HepG2 (cell line): ENCODE measurements around the gene MUL1. TPM values are rescaled to one million over a fixed set of nuclear protein-coding genes. Genes with fewer than 3 reads are reported as not detected.

Experiments used
- CC2D1A ChIP-seq: sonication (generic); formaldehyde crosslinking; IDR thresholded peaks from 2 replicates; pipeline ENCODE4 v1.8.1; 2023; ENCODE audit warnings: mild to moderate bottlenecking, missing genetic modification reagents
- CENPT ChIP-seq: sonication (generic); formaldehyde crosslinking; IDR thresholded peaks from 2 replicates; pipeline ENCODE4 v1.8.0; 2022; ENCODE audit warnings: low read depth, mild to moderate bottlenecking, moderate library complexity, missing genetic modification reagents
- PHF21A ChIP-seq: sonication (generic); formaldehyde crosslinking; IDR thresholded peaks from 2 replicates; pipeline ENCODE4 v1.5.0; 2020; ENCODE audit warnings: mild to moderate bottlenecking, missing genetic modification reagents
- ZNF337 ChIP-seq: sonication (generic); formaldehyde crosslinking; IDR thresholded peaks from 2 replicates; pipeline ENCODE4 v1.5.1; 2020; ENCODE audit warnings: missing genetic modification reagents, low read depth, mild to moderate bottlenecking, borderline replicate concordance
- ZNF614 ChIP-seq: IDR thresholded peaks from 2 replicates; pipeline ENCODE4 v1.6.1; 2018; ENCODE audit warnings: missing biosample characterization, missing genetic modification reagents, inconsistent platforms, borderline replicate concordance
- ZNF670 ChIP-seq: sonication (generic); formaldehyde crosslinking; IDR thresholded peaks from 2 replicates; pipeline ENCODE4 v1.8.0; 2022; ENCODE audit warnings: mild to moderate bottlenecking, missing genetic modification reagents, borderline replicate concordance
- ZNF703 ChIP-seq: sonication (generic); formaldehyde crosslinking; IDR thresholded peaks from 2 replicates; pipeline ENCODE4 v1.5.1; 2020; ENCODE audit warnings: missing genetic modification reagents, mild to moderate bottlenecking, moderate library complexity, borderline replicate concordance
- ZNF746 ChIP-seq: sonication (generic); formaldehyde crosslinking; IDR thresholded peaks from 2 replicates; pipeline ENCODE4 v1.8.0; 2022; ENCODE audit warnings: mild to moderate bottlenecking, missing genetic modification reagents
- ZNF776 ChIP-seq: sonication (generic); formaldehyde crosslinking; IDR thresholded peaks from 2 replicates; pipeline ENCODE4 v1.4.0; 2020; ENCODE audit warnings: mild to moderate bottlenecking, missing genetic modification reagents
- ZSCAN25 ChIP-seq: sonication (generic); formaldehyde crosslinking; IDR thresholded peaks from 2 replicates; pipeline ENCODE4 v1.8.0; 2022; ENCODE audit warnings: mild to moderate bottlenecking, missing genetic modification reagents
- polyA plus RNA-seq, 8 experiments: library from polyadenylated mRNA; depleted of rRNA in 3 of 8; stranded (reverse) in 7 of 8; unstranded in 1 of 8; fragments of >200 nt; fragmentation: Illumina TruSeq in 4 of 8; extraction: Trizol in 4 of 8; gene quantifications; 2 replicates each; pipeline versions ENCODE4 v1.2.1 to v1.2.3, GENCODE V29; 2011 to 2016; ENCODE audit warnings: low read depth in 4 of 8, missing spikeins in 1 of 8, mixed read lengths in 1 of 8; ENCODE audit not compliant: insufficient read depth in 1 of 8
- total RNA-seq, 5 experiments: library from RNA; depleted of rRNA; stranded (reverse); fragments of >200 nt; fragmentation: Illumina TruSeq; extraction: Trizol; gene quantifications; 2 replicates each; pipeline ENCODE4 v1.2.3, GENCODE V29; 2016; ENCODE audit warnings: low read depth in 1 of 5
- TF ChIP-seq, protein P1 (sequence below): sonication (generic); formaldehyde crosslinking; IDR thresholded peaks from 2 replicates; pipeline ENCODE4 v1.5.1; 2020; ENCODE audit warnings: missing genetic modification reagents, mild to moderate bottlenecking, borderline replicate concordance
- TF ChIP-seq, protein P2 (sequence below): sonication (generic); formaldehyde crosslinking; IDR thresholded peaks from 2 replicates; pipeline ENCODE4 v1.8.0; 2022; ENCODE audit warnings: mild to moderate bottlenecking, missing genetic modification reagents
- TF ChIP-seq, protein P3 (sequence below): sonication (generic); formaldehyde crosslinking; IDR thresholded peaks from 2 replicates; pipeline ENCODE4 v1.8.0; 2022; ENCODE audit warnings: missing genetic modification reagents, mild to moderate bottlenecking, moderate library complexity, borderline replicate concordance
- TF ChIP-seq, protein P4 (sequence below): sonication (generic); formaldehyde crosslinking; IDR thresholded peaks from 2 replicates; pipeline ENCODE4 v1.4.0; 2020; ENCODE audit warnings: missing genetic modification reagents, borderline replicate concordance

Gene MUL1
- total and polyA plus RNA-seq, 2 of the 13 experiments (the other 11 are each of a cell fraction or from before 2014, with no cell fraction given) = 21.5 to 26.5 TPM

DNA sequence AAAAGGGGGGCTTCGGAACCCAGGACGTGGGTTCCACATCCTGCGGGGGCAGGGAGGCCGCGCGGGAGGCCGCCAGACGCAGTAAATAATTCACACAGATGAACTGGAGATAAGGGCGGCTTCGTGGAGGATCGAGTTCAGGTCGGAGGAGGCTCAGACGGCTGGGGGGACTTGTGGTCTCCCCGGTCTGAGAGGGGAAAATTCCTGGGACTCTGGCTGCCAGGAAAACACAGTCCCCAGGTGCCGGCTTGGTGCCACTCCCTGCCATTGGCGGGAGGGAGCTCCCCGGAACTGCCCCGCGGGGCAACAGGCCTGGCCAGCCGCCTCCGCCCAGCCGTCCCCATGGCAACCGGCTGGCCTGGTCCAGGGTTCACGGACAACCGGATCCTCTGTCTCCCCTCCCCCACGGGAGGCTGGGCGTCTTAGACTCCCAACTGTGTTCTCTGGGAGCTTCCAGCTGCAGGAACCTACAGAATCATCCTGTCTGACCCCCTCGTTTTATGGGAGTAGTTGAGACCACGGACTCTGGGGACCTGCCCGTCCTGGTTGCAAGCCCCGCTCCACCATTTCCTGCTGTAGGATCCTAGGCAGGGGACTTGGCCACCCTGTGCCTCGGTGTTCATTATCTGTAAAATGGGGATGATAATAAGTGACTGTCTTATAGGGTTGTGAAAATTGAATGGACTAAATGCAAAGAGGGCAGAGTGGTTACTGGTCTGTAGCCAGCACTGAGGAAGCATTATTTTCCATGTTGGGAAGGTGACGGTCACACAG is 31.5 kb downstream of the MUL1 start (continued):
- TF ChIP-seq, protein P1, sequence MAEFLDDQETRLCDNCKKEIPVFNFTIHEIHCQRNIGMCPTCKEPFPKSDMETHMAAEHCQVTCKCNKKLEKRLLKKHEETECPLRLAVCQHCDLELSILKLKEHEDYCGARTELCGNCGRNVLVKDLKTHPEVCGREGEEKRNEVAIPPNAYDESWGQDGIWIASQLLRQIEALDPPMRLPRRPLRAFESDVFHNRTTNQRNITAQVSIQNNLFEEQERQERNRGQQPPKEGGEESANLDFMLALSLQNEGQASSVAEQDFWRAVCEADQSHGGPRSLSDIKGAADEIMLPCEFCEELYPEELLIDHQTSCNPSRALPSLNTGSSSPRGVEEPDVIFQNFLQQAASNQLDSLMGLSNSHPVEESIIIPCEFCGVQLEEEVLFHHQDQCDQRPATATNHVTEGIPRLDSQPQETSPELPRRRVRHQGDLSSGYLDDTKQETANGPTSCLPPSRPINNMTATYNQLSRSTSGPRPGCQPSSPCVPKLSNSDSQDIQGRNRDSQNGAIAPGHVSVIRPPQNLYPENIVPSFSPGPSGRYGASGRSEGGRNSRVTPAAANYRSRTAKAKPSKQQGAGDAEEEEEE (CRISPR knock-in tag) = no peak; the same call in 1 of the 2 replicates
- TF ChIP-seq PHF21A (CRISPR knock-in tag) (peak; percentile 78), CENPT (no peak), ZNF703 (no peak; the same call in 1 of the 2 replicates), ZNF670 (CRISPR knock-in tag) (peak; percentile 94; the same call in 1 of the 2 replicates), ZNF337 (CRISPR knock-in tag) (no peak), ZNF746 (CRISPR knock-in tag) (peak; percentile 85), ZSCAN25 (CRISPR knock-in tag) (no peak), ZNF776 (CRISPR knock-in tag) (0 out of 2 replicates have a peak, but pooled peaks have one; percentile 68), ZNF614 (peak; percentile 79; the same call in 1 of the 2 replicates), CC2D1A (CRISPR knock-in tag) (no peak)
- TF ChIP-seq, protein P2, sequence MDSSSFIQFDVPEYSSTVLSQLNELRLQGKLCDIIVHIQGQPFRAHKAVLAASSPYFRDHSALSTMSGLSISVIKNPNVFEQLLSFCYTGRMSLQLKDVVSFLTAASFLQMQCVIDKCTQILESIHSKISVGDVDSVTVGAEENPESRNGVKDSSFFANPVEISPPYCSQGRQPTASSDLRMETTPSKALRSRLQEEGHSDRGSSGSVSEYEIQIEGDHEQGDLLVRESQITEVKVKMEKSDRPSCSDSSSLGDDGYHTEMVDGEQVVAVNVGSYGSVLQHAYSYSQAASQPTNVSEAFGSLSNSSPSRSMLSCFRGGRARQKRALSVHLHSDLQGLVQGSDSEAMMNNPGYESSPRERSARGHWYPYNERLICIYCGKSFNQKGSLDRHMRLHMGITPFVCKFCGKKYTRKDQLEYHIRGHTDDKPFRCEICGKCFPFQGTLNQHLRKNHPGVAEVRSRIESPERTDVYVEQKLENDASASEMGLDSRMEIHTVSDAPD (CRISPR knock-in tag) = no peak
- TF ChIP-seq, protein P3, sequence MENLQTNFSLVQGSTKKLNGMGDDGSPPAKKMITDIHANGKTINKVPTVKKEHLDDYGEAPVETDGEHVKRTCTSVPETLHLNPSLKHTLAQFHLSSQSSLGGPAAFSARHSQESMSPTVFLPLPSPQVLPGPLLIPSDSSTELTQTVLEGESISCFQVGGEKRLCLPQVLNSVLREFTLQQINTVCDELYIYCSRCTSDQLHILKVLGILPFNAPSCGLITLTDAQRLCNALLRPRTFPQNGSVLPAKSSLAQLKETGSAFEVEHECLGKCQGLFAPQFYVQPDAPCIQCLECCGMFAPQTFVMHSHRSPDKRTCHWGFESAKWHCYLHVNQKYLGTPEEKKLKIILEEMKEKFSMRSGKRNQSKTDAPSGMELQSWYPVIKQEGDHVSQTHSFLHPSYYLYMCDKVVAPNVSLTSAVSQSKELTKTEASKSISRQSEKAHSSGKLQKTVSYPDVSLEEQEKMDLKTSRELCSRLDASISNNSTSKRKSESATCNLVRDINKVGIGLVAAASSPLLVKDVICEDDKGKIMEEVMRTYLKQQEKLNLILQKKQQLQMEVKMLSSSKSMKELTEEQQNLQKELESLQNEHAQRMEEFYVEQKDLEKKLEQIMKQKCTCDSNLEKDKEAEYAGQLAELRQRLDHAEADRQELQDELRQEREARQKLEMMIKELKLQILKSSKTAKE (CRISPR knock-in tag) = peak; percentile 95
- TF ChIP-seq, protein P4, sequence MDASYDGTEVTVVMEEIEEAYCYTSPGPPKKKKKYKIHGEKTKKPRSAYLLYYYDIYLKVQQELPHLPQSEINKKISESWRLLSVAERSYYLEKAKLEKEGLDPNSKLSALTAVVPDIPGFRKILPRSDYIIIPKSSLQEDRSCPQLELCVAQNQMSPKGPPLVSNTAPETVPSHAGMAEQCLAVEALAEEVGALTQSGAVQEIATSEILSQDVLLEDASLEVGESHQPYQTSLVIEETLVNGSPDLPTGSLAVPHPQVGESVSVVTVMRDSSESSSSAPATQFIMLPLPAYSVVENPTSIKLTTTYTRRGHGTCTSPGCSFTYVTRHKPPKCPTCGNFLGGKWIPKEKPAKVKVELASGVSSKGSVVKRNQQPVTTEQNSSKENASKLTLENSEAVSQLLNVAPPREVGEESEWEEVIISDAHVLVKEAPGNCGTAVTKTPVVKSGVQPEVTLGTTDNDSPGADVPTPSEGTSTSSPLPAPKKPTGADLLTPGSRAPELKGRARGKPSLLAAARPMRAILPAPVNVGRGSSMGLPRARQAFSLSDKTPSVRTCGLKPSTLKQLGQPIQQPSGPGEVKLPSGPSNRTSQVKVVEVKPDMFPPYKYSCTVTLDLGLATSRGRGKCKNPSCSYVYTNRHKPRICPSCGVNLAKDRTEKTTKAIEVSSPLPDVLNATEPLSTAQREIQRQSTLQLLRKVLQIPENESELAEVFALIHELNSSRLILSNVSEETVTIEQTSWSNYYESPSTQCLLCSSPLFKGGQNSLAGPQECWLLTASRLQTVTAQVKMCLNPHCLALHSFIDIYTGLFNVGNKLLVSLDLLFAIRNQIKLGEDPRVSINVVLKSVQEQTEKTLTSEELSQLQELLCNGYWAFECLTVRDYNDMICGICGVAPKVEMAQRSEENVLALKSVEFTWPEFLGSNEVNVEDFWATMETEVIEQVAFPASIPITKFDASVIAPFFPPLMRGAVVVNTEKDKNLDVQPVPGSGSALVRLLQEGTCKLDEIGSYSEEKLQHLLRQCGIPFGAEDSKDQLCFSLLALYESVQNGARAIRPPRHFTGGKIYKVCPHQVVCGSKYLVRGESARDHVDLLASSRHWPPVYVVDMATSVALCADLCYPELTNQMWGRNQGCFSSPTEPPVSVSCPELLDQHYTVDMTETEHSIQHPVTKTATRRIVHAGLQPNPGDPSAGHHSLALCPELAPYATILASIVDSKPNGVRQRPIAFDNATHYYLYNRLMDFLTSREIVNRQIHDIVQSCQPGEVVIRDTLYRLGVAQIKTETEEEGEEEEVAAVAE (CRISPR knock-in tag) = peak; percentile 72; the same call in 1 of the 2 replicates
